BJ (cell line): ENCODE results near the gene INPP5D. TPM values are rescaled to one million over a fixed set of nuclear protein-coding genes. Genes with fewer than 3 reads are reported as not detected.
"Not testable (repeated sequence)": the region's sequence is repeated elsewhere in the genome, so short reads cannot be mapped to it uniquely, and the experiment has no call there.

ENCODE experiments used
- CTCF ChIA-PET: fragments of 350-600 bp; formaldehyde crosslinking; extraction: SDS; loops from one replicate; lab custom pipeline; 2021; ENCODE audit warnings: antibody characterized with exemption, inconsistent platforms; lab: Yijun Ruan, JAX
- POLR2A ChIA-PET: fragments of 300-600 bp; sonication (Branson Sonifier 250); formaldehyde crosslinking; extraction: SDS; loops from one replicate; lab custom pipeline; 2021; ENCODE audit warnings: antibody characterized with exemption; lab: Charles Lee
- DNase-seq: peaks from one replicate; pipeline ENCODE4 v3.0.0-alpha.2; 2011; ENCODE audit warnings: low read depth
- H3K27me3 ChIP-seq: 2 replicates; pipeline ENCODE4 v1.6.0; 2011; ENCODE audit warnings: low read length; ENCODE audit not compliant: control insufficient read depth, insufficient read depth
- H3K36me3 ChIP-seq: 2 replicates; pipeline ENCODE4 v1.5.1; 2011; ENCODE audit warnings: low read length; ENCODE audit not compliant: control insufficient read depth, insufficient read depth
- H3K4me3 ChIP-seq: 2 replicates; pipeline ENCODE4 v1.5.1; 2011; ENCODE audit warnings: low read depth, mild to moderate bottlenecking, control low read depth, low read length
- polyA plus RNA-seq: library from polyadenylated mRNA; depleted of rRNA; stranded (reverse); fragments of >200 nt; gene quantifications from 2 replicates; pipeline ENCODE4 v1.2.3, GENCODE V29; 2011
- TF ChIP-seq, protein P1 (sequence below): IDR thresholded peaks from 2 replicates; pipeline ENCODE4 v1.5.1; 2011; ENCODE audit warnings: low read depth, mild to moderate bottlenecking, control low read depth, inconsistent platforms, low read length, moderate library complexity; ENCODE audit not compliant: insufficient read depth

Gene INPP5D
- polyA plus RNA-seq, 1 experiment, result 0.38 TPM

DNA sequence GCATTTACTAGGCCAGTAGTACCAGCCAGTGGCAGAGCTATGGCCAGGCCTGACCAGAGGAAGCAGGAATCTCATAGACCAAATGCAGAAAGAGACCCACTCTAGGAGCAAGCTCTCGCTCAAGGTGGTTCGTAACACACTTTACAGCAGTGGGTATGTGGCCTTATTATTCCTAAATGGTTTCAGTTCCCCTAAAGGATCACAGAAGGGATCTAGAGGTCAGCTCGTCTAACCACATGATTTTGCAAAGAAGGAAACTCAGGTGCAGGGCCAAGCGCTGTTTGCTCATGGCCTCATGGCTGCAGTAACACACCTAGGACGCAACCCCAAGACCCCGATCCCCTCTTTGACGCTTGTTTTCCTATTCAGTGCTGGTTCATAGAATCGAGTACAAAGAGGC is 125.8 kb downstream of the INPP5D start:
- TF ChIP-seq, protein P1, sequence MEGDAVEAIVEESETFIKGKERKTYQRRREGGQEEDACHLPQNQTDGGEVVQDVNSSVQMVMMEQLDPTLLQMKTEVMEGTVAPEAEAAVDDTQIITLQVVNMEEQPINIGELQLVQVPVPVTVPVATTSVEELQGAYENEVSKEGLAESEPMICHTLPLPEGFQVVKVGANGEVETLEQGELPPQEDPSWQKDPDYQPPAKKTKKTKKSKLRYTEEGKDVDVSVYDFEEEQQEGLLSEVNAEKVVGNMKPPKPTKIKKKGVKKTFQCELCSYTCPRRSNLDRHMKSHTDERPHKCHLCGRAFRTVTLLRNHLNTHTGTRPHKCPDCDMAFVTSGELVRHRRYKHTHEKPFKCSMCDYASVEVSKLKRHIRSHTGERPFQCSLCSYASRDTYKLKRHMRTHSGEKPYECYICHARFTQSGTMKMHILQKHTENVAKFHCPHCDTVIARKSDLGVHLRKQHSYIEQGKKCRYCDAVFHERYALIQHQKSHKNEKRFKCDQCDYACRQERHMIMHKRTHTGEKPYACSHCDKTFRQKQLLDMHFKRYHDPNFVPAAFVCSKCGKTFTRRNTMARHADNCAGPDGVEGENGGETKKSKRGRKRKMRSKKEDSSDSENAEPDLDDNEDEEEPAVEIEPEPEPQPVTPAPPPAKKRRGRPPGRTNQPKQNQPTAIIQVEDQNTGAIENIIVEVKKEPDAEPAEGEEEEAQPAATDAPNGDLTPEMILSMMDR, result no peak
- POLR2A ChIA-PET, result no interaction called here
- H3K4me3 ChIP-seq, result no peak overlapping the region
- CTCF ChIA-PET, result no interaction called here
- no peaks in the 10 kb centered on the region for H3K36me3 ChIP-seq
- peaks cover 2% of the 10 kb centered on the region; the same call in 1 of the 2 replicates for H3K27me3 ChIP-seq
- no peak for DNase-seq

DNA sequence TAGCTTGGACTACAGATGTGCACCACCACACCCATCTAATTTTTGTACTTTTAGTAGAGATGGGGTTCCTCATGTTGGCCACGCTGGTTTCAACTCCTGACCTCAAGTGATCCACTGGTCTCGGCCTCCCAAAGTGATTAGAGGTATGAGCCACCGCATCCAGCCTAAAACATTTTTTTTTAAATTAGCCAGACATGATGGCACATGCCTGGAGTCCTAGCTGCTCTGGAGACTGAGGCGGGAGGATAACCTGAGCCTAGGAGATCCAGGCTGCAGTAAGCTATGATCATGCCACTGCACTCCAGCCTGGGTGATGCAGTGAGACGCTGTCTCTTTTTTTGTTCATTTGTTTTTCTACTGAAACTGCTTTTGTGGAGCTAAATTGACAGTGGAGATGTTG is 126.7 kb downstream of the INPP5D start:
- H3K27me3 ChIP-seq, result peaks cover 3% of the 10 kb centered on the region; the same call in 1 of the 2 replicates
- TF ChIP-seq, protein P1, result no peak
- H3K36me3 ChIP-seq, result no peaks in the 10 kb centered on the region
- ChIA-PET CTCF (no interaction called here), POLR2A (no interaction called here)
- H3K4me3 ChIP-seq, result no peak overlapping the region
- no peak for DNase-seq

DNA sequence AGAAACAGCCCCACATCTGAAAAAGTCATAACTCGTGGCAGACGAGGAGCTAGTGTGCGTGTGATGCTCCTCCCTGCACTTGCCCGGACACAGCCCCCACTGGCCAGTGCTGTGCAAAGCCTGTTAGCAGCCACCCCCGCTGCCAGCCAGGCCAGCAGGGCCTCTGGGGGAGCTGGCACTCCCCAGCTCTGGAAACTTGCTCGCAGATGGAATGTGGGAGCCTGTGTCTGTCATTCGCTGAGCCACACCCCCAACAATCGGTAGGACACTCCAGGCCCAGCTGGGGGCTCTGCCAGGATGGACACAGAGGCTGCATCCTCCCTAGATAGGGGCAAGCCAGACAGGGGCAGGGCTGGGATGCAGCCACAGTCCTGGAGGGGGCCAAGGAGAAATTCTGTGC is 128.9 kb downstream of the INPP5D start:
- ChIA-PET CTCF (interaction anchor here (1.5 kb wide), 1 partner anchor 11 kb away, joined by 5 read pairs; no protein-coding TSS in a partner anchor), POLR2A (no interaction called here)
- no peak for DNase-seq
- TF ChIP-seq, protein P1, result no peak
- Histone ChIP-seq H3K27me3 (peaks cover 7% of the 10 kb centered on the region), H3K4me3 (no peak overlapping the region), H3K36me3 (no peaks in the 10 kb centered on the region)

DNA sequence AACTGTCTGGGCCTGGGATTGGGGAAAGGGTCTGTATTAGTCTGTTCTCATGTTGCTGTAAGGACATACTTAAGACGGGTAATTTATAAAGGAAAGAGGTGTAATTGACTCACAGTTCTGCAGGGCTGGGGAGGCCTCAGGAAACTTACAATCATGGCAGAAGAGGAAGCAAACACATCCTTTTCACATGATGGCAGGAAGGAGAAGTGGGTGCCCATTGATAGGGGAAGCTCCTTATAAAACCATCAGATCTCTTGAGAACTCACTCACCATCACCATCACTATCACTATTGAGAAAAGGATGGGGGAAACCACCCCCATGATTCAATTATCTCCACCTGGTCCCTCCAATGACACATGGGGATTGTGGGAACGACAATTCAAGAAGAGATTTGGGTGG is 130.9 kb downstream of the INPP5D start:
- H3K4me3 ChIP-seq, H3K36me3 ChIP-seq, CTCF ChIA-PET, DNase-seq, H3K27me3 ChIP-seq, POLR2A ChIA-PET: not testable (repeated sequence)

DNA sequence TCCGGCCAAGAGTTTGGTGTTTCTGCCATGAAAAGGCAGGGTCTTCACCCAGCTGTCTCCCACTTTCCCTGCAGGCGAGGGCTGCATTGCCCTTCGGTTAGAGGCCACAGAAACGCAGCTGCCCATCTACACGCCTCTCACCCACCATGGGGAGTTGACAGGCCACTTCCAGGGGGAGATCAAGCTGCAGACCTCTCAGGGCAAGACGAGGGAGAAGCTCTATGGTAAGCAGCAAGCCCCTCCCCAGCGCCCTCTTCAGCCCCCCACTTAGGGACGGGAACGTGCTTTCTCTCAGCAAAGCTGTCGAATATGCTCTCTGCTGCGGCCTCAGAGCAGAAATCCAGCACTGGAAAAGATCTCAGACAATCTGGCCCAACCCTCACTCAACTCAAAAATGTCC is 133.6 kb downstream of the INPP5D start:
- CTCF ChIA-PET, result no interaction called here

DNA sequence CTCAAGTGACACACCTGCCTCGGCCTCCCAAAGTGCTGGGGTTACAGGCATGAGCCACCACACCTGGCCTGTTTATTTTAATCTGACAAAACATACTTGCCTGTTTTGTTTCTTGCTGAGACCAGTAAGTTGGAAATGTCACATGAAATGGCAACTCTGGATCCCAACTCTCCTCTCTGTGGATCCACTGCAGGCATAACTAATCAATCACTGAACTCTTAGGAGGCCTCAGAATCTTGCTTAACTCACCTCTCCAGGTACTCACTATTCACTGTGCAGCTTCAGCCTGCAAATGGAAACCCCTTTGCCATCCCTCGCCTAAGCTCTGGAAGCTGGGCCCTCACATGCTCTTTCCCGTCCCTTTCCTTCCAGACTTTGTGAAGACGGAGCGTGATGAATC is 134.9 kb downstream of the INPP5D start:
- Histone ChIP-seq H3K27me3 (peaks cover 7% of the 10 kb centered on the region; the same call in 1 of the 2 replicates), H3K4me3 (no peak overlapping the region), H3K36me3 (no peaks in the 10 kb centered on the region)
- no peak for DNase-seq
- ChIA-PET CTCF (no interaction called here), POLR2A (no interaction called here)
- TF ChIP-seq, protein P1, result no peak

More for the DNA sequence above, 133.6 kb downstream of the INPP5D start:
- no peak for DNase-seq
- POLR2A ChIA-PET, result no interaction called here
- Histone ChIP-seq H3K4me3 (no peak overlapping the region), H3K36me3 (no peaks in the 10 kb centered on the region), H3K27me3 (peaks cover 7% of the 10 kb centered on the region; the same call in 1 of the 2 replicates)
- TF ChIP-seq, protein P1, result no peak
